Fibroblast of the aortic adventitia (primary cell): ENCODE data around the gene ATP11A. TPM values are rescaled to one million over a fixed set of nuclear protein-coding genes. Genes with fewer than 3 reads are reported as not detected.
"Not testable (repeated sequence)": the region's sequence is repeated elsewhere in the genome, so short reads cannot be mapped to it uniquely, and the experiment has no call there.

Experiments used
- DNase-seq: peaks from one replicate; pipeline ENCODE4 v3.0.0-alpha.2; 2010; ENCODE audit warnings: low read depth
- H3K4me3 ChIP-seq: 2 replicates; pipeline ENCODE4 v1.5.1; 2011; ENCODE audit warnings: low read depth, mild to moderate bottlenecking, control low read depth, low read length, moderate library complexity
- CTCF ChIP-seq: IDR thresholded peaks from 2 replicates; pipeline ENCODE4 v1.5.1; 2011; ENCODE audit warnings: mild to moderate bottlenecking, low read length, control low read depth, inconsistent platforms; ENCODE audit not compliant: insufficient read depth
- total RNA-seq: library from RNA; depleted of rRNA; stranded (reverse); fragments of >200 nt; gene quantifications from 2 replicates; pipeline ENCODE4 v1.2.3, GENCODE V29; 2012; ENCODE audit warnings: low replicate concordance

The ATP11A gene
- total RNA-seq, 1 donor, result 8.9 TPM

- H3K4me3 ChIP-seq, result no peak overlapping the region
- TF ChIP-seq CTCF, result no peak
- DNase-seq, result peak; percentile 53
These were observed 189.5 kb downstream of the ATP11A start for GRCh38 chr13:112879283-112879833.

GRCh38 chr13:112880221-112880641 is 190.4 kb downstream of the ATP11A start:
- DNase-seq, result no peak
- no peak overlapping the region for H3K4me3 ChIP-seq

GRCh38 chr13:112880976-112881540 is 191.2 kb downstream of the ATP11A start:
- no peak for DNase-seq
- TF ChIP-seq CTCF, result no peak
- H3K4me3 ChIP-seq, result no peak overlapping the region

More at GRCh38 chr13:112880221-112880641, 190.4 kb downstream of the ATP11A start:
- no peak for TF ChIP-seq CTCF

GRCh38 chr13:112881656-112882554 is 192.1 kb downstream of the ATP11A start:
- no peak for DNase-seq
- no peak overlapping the region for H3K4me3 ChIP-seq
- TF ChIP-seq CTCF, result no peak

GRCh38 chr13:112882555-112883024 is 192.8 kb downstream of the ATP11A start:
- no peak for TF ChIP-seq CTCF
- H3K4me3 ChIP-seq, result no peak overlapping the region
- no peak for DNase-seq

- TF ChIP-seq CTCF, result no peak
- no peak for DNase-seq
- no peak overlapping the region for H3K4me3 ChIP-seq
These were observed 193.6 kb downstream of the ATP11A start for GRCh38 chr13:112883241-112883945.

GRCh38 chr13:112884700-112885099 is 194.9 kb downstream of the ATP11A start:
- not testable (repeated sequence) for DNase-seq, H3K4me3 ChIP-seq
